ENCODE measurements around the gene CMTM1.

DNA sequence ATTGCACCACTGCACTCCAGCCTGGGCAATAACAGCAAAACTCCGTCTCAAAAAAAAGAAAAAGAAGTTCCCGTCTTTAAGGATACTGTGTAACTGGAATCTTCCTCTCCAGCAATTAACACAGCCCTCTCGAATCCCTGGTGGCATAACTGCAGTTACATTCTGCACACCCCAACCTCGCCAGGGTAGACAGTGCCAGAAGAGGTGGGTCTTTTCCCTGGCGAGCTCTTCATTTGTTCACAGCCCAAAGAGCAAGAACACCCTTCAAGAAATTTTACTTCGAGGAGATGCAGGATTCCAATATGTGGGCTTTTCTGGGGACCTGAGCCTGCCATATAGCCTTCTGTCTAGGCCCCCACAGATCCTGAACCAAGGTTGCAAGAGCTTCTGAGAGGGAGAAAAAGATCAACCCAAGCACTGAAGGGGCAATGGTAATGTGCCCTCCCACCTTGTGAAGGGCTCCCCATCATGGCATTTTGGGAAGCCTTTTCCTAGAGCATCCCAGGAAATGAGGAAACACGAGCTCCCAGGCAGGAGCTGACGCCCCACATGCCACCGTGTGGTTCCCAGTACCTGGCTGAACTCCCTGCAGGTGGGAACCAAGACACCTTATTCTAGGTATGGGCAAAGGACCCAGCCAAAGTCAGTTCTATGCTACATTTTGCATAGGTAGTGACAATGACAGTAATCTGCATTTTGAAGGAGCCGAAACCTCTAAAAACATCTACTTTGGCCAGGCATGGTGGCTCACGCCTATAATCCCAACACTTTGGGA lies 43.2 kb upstream of the CMTM1 start:
- TF ChIP-seq, protein P1, sequence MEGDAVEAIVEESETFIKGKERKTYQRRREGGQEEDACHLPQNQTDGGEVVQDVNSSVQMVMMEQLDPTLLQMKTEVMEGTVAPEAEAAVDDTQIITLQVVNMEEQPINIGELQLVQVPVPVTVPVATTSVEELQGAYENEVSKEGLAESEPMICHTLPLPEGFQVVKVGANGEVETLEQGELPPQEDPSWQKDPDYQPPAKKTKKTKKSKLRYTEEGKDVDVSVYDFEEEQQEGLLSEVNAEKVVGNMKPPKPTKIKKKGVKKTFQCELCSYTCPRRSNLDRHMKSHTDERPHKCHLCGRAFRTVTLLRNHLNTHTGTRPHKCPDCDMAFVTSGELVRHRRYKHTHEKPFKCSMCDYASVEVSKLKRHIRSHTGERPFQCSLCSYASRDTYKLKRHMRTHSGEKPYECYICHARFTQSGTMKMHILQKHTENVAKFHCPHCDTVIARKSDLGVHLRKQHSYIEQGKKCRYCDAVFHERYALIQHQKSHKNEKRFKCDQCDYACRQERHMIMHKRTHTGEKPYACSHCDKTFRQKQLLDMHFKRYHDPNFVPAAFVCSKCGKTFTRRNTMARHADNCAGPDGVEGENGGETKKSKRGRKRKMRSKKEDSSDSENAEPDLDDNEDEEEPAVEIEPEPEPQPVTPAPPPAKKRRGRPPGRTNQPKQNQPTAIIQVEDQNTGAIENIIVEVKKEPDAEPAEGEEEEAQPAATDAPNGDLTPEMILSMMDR (IDR thresholded peaks at IDR 0.05), result no peak
- TF ChIP-seq, protein P2, sequence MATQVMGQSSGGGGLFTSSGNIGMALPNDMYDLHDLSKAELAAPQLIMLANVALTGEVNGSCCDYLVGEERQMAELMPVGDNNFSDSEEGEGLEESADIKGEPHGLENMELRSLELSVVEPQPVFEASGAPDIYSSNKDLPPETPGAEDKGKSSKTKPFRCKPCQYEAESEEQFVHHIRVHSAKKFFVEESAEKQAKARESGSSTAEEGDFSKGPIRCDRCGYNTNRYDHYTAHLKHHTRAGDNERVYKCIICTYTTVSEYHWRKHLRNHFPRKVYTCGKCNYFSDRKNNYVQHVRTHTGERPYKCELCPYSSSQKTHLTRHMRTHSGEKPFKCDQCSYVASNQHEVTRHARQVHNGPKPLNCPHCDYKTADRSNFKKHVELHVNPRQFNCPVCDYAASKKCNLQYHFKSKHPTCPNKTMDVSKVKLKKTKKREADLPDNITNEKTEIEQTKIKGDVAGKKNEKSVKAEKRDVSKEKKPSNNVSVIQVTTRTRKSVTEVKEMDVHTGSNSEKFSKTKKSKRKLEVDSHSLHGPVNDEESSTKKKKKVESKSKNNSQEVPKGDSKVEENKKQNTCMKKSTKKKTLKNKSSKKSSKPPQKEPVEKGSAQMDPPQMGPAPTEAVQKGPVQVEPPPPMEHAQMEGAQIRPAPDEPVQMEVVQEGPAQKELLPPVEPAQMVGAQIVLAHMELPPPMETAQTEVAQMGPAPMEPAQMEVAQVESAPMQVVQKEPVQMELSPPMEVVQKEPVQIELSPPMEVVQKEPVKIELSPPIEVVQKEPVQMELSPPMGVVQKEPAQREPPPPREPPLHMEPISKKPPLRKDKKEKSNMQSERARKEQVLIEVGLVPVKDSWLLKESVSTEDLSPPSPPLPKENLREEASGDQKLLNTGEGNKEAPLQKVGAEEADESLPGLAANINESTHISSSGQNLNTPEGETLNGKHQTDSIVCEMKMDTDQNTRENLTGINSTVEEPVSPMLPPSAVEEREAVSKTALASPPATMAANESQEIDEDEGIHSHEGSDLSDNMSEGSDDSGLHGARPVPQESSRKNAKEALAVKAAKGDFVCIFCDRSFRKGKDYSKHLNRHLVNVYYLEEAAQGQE (IDR thresholded peaks at IDR 0.05; ENCODE audit: insufficient read depth in 1 of 2, low read depth in 2 of 2, low read length in 1 of 2), result no peak
- no peak for TF ChIP-seq POLR2AphosphoS5 (IDR thresholded peaks at IDR 0.05; ENCODE audit: low read depth, low read length)

All from Panc1 (cell line).